Measurements from ENCODE around the gene FAM3D. TPM values are rescaled to one million over a fixed set of nuclear protein-coding genes. Genes with fewer than 3 reads are reported as not detected.

The FAM3D gene, protein sequence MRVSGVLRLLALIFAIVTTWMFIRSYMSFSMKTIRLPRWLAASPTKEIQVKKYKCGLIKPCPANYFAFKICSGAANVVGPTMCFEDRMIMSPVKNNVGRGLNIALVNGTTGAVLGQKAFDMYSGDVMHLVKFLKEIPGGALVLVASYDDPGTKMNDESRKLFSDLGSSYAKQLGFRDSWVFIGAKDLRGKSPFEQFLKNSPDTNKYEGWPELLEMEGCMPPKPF
- not detected in 2 replicates for total RNA-seq

DNA sequence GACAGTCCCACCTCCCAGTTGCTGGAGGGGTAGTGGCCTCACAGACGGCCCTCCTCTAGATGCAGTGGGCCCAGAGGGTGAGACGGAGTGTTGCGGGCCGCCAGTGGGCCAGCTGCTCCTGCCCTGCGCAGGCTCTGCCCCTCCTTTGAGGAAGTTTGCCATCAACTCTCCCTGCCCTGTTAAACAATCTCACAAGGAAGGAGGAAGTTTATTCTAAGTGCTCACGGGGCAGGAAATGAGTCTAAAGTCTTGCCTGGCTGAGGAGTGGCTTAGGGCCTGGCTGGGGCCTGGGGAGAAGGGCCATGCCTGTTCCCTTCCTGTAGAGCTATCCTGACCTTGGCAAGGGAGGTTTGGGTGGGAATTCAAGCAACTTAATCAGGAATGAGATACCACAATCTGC, at the start of gene FAM3D:
Gene FAM3D (minus strand): TSS at position 92 of the 400 bp plus-strand sequence. CDS start 11,211 bp downstream, outside the sequence.

Other genes with a start within 250 kb of the FAM3D start
- 84.7 and 92.6 TPM in 2 replicates for gene PDHB, start 232.9 kb downstream of the FAM3D start, total RNA-seq
- gene KCTD6, start 174.7 kb downstream of the FAM3D start, total RNA-seq: 5.0 and 5.5 TPM in 2 replicates
- gene ACOX2, start 129.6 kb downstream of the FAM3D start, total RNA-seq: 0.39 and 1.1 TPM in 2 replicates
- not detected in 2 replicates for gene FAM107A, start 89.4 kb downstream of the FAM3D start, total RNA-seq

Data from hair follicular keratinocyte (primary cell).